Esophagus muscularis mucosa (tissue), 4 donors: ENCODE data around the gene BRSK2.

ENCODE experiments used
- CTCF ChIP-seq, 3 experiments: fragments of 200-600 bp in 2 of 3; fragments of 450-650 bp in 1 of 3; sonication (generic) in 2 of 3; IDR thresholded peaks; one replicate each; pipeline ENCODE4 v1.5.1; 2017 to 2019; ENCODE audit warnings: antibody characterized with exemption in 3 of 3, mild to moderate bottlenecking in 2 of 3, moderate library complexity in 1 of 3
- EP300 ChIP-seq: sonication (generic); formaldehyde crosslinking; IDR thresholded peaks from one replicate; pipeline ENCODE4 v1.6.1; 2017; ENCODE audit warnings: antibody characterized with exemption
- POLR2A ChIP-seq: fragments of 450-650 bp; IDR thresholded peaks from one replicate; pipeline ENCODE4 v1.6.1; 2017; ENCODE audit warnings: antibody characterized with exemption, moderate library complexity, mild to moderate bottlenecking, low read depth
- POLR2AphosphoS5 ChIP-seq, 2 donors: sonication (generic); formaldehyde crosslinking; IDR thresholded peaks; one replicate each; pipeline ENCODE4 v1.6.1; 2017; ENCODE audit warnings: antibody characterized with exemption in 2 of 2

GRCh38 chr11:1469911-1470680, 80.4 kb downstream of the BRSK2 start:
- TF ChIP-seq POLR2A = no peak
- TF ChIP-seq CTCF (IDR thresholded peaks at IDR 0.05) = no peak
- no peak for TF ChIP-seq POLR2AphosphoS5 (IDR thresholded peaks at IDR 0.05)
- TF ChIP-seq EP300 = no peak
